Endothelial cell of umbilical vein (primary cell): ENCODE measurements around the gene SCN11A. TPM values are rescaled to one million over a fixed set of nuclear protein-coding genes. Genes with fewer than 3 reads are reported as not detected.

Experiments
- BruUV-seq: library from RNA; stranded (reverse); fragments of 400-500 nt; replicated peaks from 2 replicates; lab custom pipeline; 2021; lab: Mats Ljungman, UMichigan
- CTCF ChIA-PET: fragments of 300-600, 350-600 bp; sonication (Branson Sonifier 250); formaldehyde crosslinking; loops from one replicate; lab custom pipeline; 2021; ENCODE audit warnings: antibody characterized with exemption, inconsistent platforms; lab: Charles Lee
- POLR2A ChIA-PET: fragments of 300-600, 350-600 bp; sonication (Branson Sonifier 250); formaldehyde crosslinking; loops from one replicate; lab custom pipeline; 2021; ENCODE audit warnings: antibody characterized with exemption, inconsistent platforms; lab: Charles Lee
- DNase-seq: peaks from one replicate; pipeline ENCODE4 v3.0.0-alpha.2; 2011; ENCODE audit warnings: low read depth, low spot score
- FAIRE-seq: peaks from 2 replicates; lab custom pipeline; 2011; peaks lifted over from hg19 to GRCh38; lab: Jason Lieb, UNC
- H2AFZ ChIP-seq: 2 replicates; pipeline ENCODE4 v1.6.0; 2012; ENCODE audit warnings: low read depth, low read length, control low read depth, inconsistent platforms
- H3K27ac ChIP-seq: 2 replicates; pipeline ENCODE4 v1.5.1; 2011; ENCODE audit warnings: low read depth, mild to moderate bottlenecking, control low read depth, low read length, moderate library complexity; ENCODE audit not compliant: insufficient read depth
- H3K27me3 ChIP-seq, 2 experiments: 2 replicates each; pipeline versions ENCODE4 v1.6.0 to v1.6.1; 2011; ENCODE audit warnings: low read length in 2 of 2, mixed read lengths in 1 of 2; ENCODE audit not compliant: control insufficient read depth in 2 of 2, insufficient read depth in 2 of 2
- H3K36me3 ChIP-seq, 2 experiments: 2 replicates in 1 of 2; 3 replicates in 1 of 2; pipeline ENCODE4 v1.5.1; 2011; ENCODE audit warnings: low read length in 2 of 2, mild to moderate bottlenecking in 1 of 2, moderate library complexity in 1 of 2; ENCODE audit not compliant: control insufficient read depth in 2 of 2, insufficient read depth in 2 of 2; ENCODE audit errors: extremely low read depth in 1 of 2
- H3K4me1 ChIP-seq: 3 replicates; pipeline ENCODE4 v1.5.1; 2011; ENCODE audit warnings: mild to moderate bottlenecking, low read length; ENCODE audit not compliant: control insufficient read depth, insufficient read depth; ENCODE audit errors: extremely low read depth
- H3K4me2 ChIP-seq: 2 replicates; pipeline ENCODE4 v1.6.1; 2011; ENCODE audit warnings: low read length, control low read depth, mixed read lengths; ENCODE audit not compliant: insufficient read depth
- H3K4me3 ChIP-seq, 3 experiments: fragments of 200-600 bp in 1 of 3; sonication (generic), shearing (Covaris generic) in 1 of 3; replicated peaks in 1 of 3; 2 replicates each; pipeline ENCODE4 v1.5.1; 2011 to 2016; ENCODE audit warnings: control low read depth in 3 of 3, low read length in 3 of 3, mild to moderate bottlenecking in 2 of 3, inconsistent platforms in 1 of 3, low read depth in 1 of 3, moderate library complexity in 1 of 3; ENCODE audit not compliant: insufficient read depth in 1 of 3
- H3K79me2 ChIP-seq: 2 replicates; pipeline ENCODE4 v1.6.0; 2012; ENCODE audit warnings: low read length, inconsistent platforms; ENCODE audit not compliant: control insufficient read depth, insufficient read depth
- H3K9ac ChIP-seq: replicated peaks from 2 replicates; pipeline ENCODE3; 2011; ENCODE audit warnings: low read length, control low read depth; ENCODE audit not compliant: insufficient read depth; ENCODE audit errors: extremely low read depth
- H3K9me1 ChIP-seq: replicated peaks from 3 replicates; pipeline ENCODE4 v1.6.0; 2011; ENCODE audit warnings: mild to moderate bottlenecking, low read length; ENCODE audit not compliant: control insufficient read depth, insufficient read depth; ENCODE audit errors: extremely low read depth
- H3K9me3 ChIP-seq: replicated peaks from 2 replicates; pipeline ENCODE4 v1.5.1; 2012; ENCODE audit warnings: low read length, inconsistent platforms; ENCODE audit not compliant: control insufficient read depth, insufficient read depth
- H4K20me1 ChIP-seq: replicated peaks from 2 replicates; pipeline ENCODE3; 2011; ENCODE audit warnings: mild to moderate bottlenecking, low read length; ENCODE audit not compliant: control insufficient read depth, insufficient read depth; ENCODE audit errors: extremely low read depth
- CTCF ChIP-seq, 2 donors: IDR thresholded peaks; 1 replicate in 1 of 2; 2 replicates in 1 of 2; pipeline ENCODE4 v1.5.1; 2011; ENCODE audit warnings: low read length in 2 of 2, mild to moderate bottlenecking in 2 of 2, moderate library complexity in 2 of 2, control low read depth in 1 of 2, inconsistent platforms in 1 of 2, low read depth in 1 of 2; ENCODE audit not compliant: insufficient read depth in 1 of 2; ENCODE audit errors: extremely low read depth in 1 of 2
- EZH2 ChIP-seq: IDR thresholded peaks from 2 replicates; pipeline ENCODE4 v1.6.1; 2012; ENCODE audit warnings: borderline replicate concordance, low read depth, mild to moderate bottlenecking, moderate library complexity, low read length, inconsistent platforms; ENCODE audit not compliant: severe bottlenecking
- FOS ChIP-seq: IDR thresholded peaks from 2 replicates; pipeline ENCODE4 v1.6.1; 2011; ENCODE audit warnings: mild to moderate bottlenecking, low read length, moderate library complexity, borderline replicate concordance; ENCODE audit not compliant: insufficient read depth
- GATA2 ChIP-seq: IDR thresholded peaks from 2 replicates; pipeline ENCODE4 v1.7.0; 2011; ENCODE audit warnings: low read depth, mild to moderate bottlenecking, moderate library complexity, mixed read lengths, low read length; ENCODE audit not compliant: insufficient read length, insufficient read depth
- JUN ChIP-seq: IDR thresholded peaks from 2 replicates; pipeline ENCODE4 v1.6.1; 2011; ENCODE audit warnings: borderline replicate concordance, low read depth; ENCODE audit not compliant: insufficient read length, insufficient read depth
- MAX ChIP-seq: IDR thresholded peaks from 2 replicates; pipeline ENCODE4 v1.6.1; 2011; ENCODE audit not compliant: insufficient read depth, insufficient read length
- MYC ChIP-seq: IDR thresholded peaks from one replicate; pipeline ENCODE4 v1.6.1; 2011; ENCODE audit warnings: mild to moderate bottlenecking, low read depth, low read length
- POLR2A ChIP-seq: IDR thresholded peaks from 2 replicates; pipeline ENCODE4 v1.6.1; 2012; ENCODE audit warnings: low read depth, mild to moderate bottlenecking, control low read depth, low read length
- POLR2AphosphoS5 ChIP-seq: IDR thresholded peaks from 2 replicates; pipeline ENCODE4 v1.6.1; 2012; ENCODE audit warnings: low read depth, mild to moderate bottlenecking, control low read depth, low read length, moderate library complexity; ENCODE audit not compliant: insufficient read depth
- dilution Hi-C: fragments of 300-500 bp; cut with MboI; formaldehyde crosslinking; loops from one replicate; pipeline ENCODE4 v1.15.0; 2019; ENCODE audit warnings: low sequenced_read_pairs; ENCODE audit not compliant: extremely low pct_ligation_motif_present
- intact Hi-C: fragments of 100-400 bp; cut with micrococcal nuclease; formaldehyde crosslinking; loops from one replicate; pipeline ENCODE4 v1.10.0; 2022
- polyA plus RNA-seq, 4 experiments: library from polyadenylated mRNA; depleted of rRNA in 3 of 4; stranded (reverse) in 3 of 4; unstranded in 1 of 4; fragments of >200 nt; gene quantifications; 2 replicates each; pipeline versions ENCODE4 v1.2.1 to v1.2.3, GENCODE V29; 2011 to 2012; ENCODE audit warnings: missing spikeins in 1 of 4
- total RNA-seq: library from RNA; stranded (reverse); gene quantifications from 2 replicates; pipeline ENCODE4 v1.2.3, GENCODE V29; 2021

Gene SCN11A
- total and polyA plus RNA-seq, 2 donors (not counting 3 experiments of a cell fraction or from before 2014, with no cell fraction given), result 0.06 to 0.07 TPM

GRCh38 chr3:39021465-39022285 is 30.1 kb downstream of the SCN11A start:
- POLR2A ChIA-PET, result no interaction called here
- FAIRE-seq, result no peak

More at GRCh38 chr3:39021465-39022285, 30.1 kb downstream of the SCN11A start:
- CTCF ChIA-PET, result interaction anchor here (0.7 to 2.2 kb wide), 6 partner anchors 7 to 500 kb away, joined by 3 to 10 read pairs (median 4); no protein-coding TSS in a partner anchor
- no peaks in the 10 kb centered on the region for H3K9me3 ChIP-seq
- TF ChIP-seq GATA2, result no peak
- TF ChIP-seq MYC, result no peak
- TF ChIP-seq JUN, result no peak
- no peak for TF ChIP-seq CTCF (IDR thresholded peaks at IDR 0.05; ENCODE audit: extremely low read depth in 1 of 2, insufficient read depth in 1 of 2, low read depth in 1 of 2, low read length in 2 of 2)
- no peak for TF ChIP-seq POLR2AphosphoS5
- no peak for TF ChIP-seq FOS
- no peak for TF ChIP-seq POLR2A
- no peak for TF ChIP-seq EZH2
- TF ChIP-seq MAX, result no peak
- DNase-seq, result no peak
- no peaks in the 10 kb centered on the region for H4K20me1 ChIP-seq
- H3K27me3 ChIP-seq, result peaks cover 0 to 11% of the 10 kb centered on the region in 2 experiments
- intact Hi-C loops (no loop called here), dilution Hi-C loops (no loop called here)
- no peak overlapping the region for H3K27ac ChIP-seq
- H3K9me1 ChIP-seq, result no peaks in the 10 kb centered on the region
- no peak overlapping the region for H3K4me3 ChIP-seq
- no peak overlapping the region for H3K9ac ChIP-seq
- no TSS peak for BruUV-seq
- H2AFZ ChIP-seq, result no peak overlapping the region
- H3K79me2 ChIP-seq, result no peaks in the 10 kb centered on the region
- H3K36me3 ChIP-seq, result no peaks in the 10 kb centered on the region
- no peaks in the 10 kb centered on the region for H3K4me1 ChIP-seq
- H3K4me2 ChIP-seq, result no peak overlapping the region
